Measurements from ENCODE around the gene CHST11.

DNA sequence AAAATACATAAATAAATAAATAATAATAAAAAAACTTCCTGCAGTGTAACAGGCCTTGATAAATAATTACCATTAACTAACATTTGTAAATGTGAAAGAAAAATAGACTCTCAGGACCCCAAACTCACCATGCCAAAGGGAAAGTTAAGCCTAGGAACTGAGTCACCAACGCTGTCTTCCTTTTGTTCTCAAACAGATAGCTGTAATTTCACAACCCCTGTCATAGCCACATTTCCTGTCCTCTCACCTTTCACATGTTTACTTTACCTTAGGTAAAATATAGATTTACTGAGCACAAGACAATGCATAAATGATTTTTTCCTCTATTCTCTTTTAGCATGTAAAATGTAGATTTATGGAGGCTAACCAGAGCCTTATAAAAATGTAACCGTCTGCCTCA lies 35.9 kb upstream of the CHST11 start:
- TF ChIP-seq ZNF274 (IDR thresholded peaks at IDR 0.05; ENCODE audit: low read depth, low read length) (no peak), YY1 (IDR thresholded peaks at IDR 0.05; ENCODE audit: insufficient read depth, insufficient read length) (no peak), SUZ12 (IDR thresholded peaks at IDR 0.05; ENCODE audit: extremely low read depth, insufficient read depth, insufficient read length) (no peak)

All from NT2/D1 (cell line).